GM18520 (cell line): Measurements from ENCODE around the gene RNF5.
A peak's percentile ranks its signal among the peaks of the same experiment; 100 is the strongest.
"Not testable (repeated sequence)": the region's sequence is repeated elsewhere in the genome, so short reads cannot be mapped to it uniquely, and the experiment has no call there.

Experiments
- ATAC-seq: cut with Tn5 transposase; IDR thresholded peaks from one replicate; pipeline ENCODE4 v1.9.1; 2021; ENCODE audit not compliant: unreplicated experiment

Gene RNF5

GRCh38 chr6:32188381-32189068 lies 10.3 kb downstream of the RNF5 start:
- ATAC-seq: no peak

GRCh38 chr6:32189069-32189741 lies 11.0 kb downstream of the RNF5 start:
- no peak for ATAC-seq

- ATAC-seq: no peak
These were observed 11.5 kb downstream of the RNF5 start for GRCh38 chr6:32189742-32190053.

- ATAC-seq: no peak
These were observed 12.0 kb downstream of the RNF5 start, which contains the start of gene PBX2 for GRCh38 chr6:32190054-32190851. Gene PBX2, minus strand, starts transcription at chr6:32190202. Its CDS starts 287 bp downstream, at chr6:32189915.

- no peak for ATAC-seq
These were observed 12.9 kb downstream of the RNF5 start for GRCh38 chr6:32190911-32191677.

GRCh38 chr6:32191696-32192607 lies 13.7 kb downstream of the RNF5 start:
- no peak for ATAC-seq

GRCh38 chr6:32192608-32193039 lies 14.4 kb downstream of the RNF5 start, which contains the start of gene GPSM3:
Gene GPSM3, minus strand, starts transcription at chr6:32192643. Its CDS starts 130 bp downstream, at chr6:32192513.
- no peak for ATAC-seq

- ATAC-seq: not testable (repeated sequence)
These were observed 14.9 kb downstream of the RNF5 start for GRCh38 chr6:32193096-32193495.

GRCh38 chr6:32194388-32194787 lies 16.2 kb downstream of the RNF5 start:
- ATAC-seq: no peak

- ATAC-seq: no peak
These were observed 16.8 kb downstream of the RNF5 start for GRCh38 chr6:32194825-32195651.

GRCh38 chr6:32195652-32195901 lies 17.4 kb downstream of the RNF5 start:
- peak; percentile 77 for ATAC-seq

- ATAC-seq: peak; percentile 77
These were observed 17.9 kb downstream of the RNF5 start for GRCh38 chr6:32195902-32196681.

GRCh38 chr6:32196682-32197616 lies 18.7 kb downstream of the RNF5 start:
- ATAC-seq: no peak

GRCh38 chr6:32198345-32198696 lies 20.1 kb downstream of the RNF5 start:
- no peak for ATAC-seq

- ATAC-seq: no peak
These were observed 20.7 kb downstream of the RNF5 start for GRCh38 chr6:32198866-32199265.

- no peak for ATAC-seq
These were observed 22.7 kb downstream of the RNF5 start for GRCh38 chr6:32200711-32201475.

- no peak for ATAC-seq
These were observed 24.0 kb downstream of the RNF5 start for GRCh38 chr6:32202186-32202585.
